Measurements from ENCODE around the gene IGHMBP2.

- no peak for TF ChIP-seq ZNF677 (tag by site-specific recombination; IDR thresholded peaks at IDR 0.05)
- TF ChIP-seq ZNF140 (tag by site-specific recombination; IDR thresholded peaks at IDR 0.05), result no peak
- TF ChIP-seq, protein P1, sequence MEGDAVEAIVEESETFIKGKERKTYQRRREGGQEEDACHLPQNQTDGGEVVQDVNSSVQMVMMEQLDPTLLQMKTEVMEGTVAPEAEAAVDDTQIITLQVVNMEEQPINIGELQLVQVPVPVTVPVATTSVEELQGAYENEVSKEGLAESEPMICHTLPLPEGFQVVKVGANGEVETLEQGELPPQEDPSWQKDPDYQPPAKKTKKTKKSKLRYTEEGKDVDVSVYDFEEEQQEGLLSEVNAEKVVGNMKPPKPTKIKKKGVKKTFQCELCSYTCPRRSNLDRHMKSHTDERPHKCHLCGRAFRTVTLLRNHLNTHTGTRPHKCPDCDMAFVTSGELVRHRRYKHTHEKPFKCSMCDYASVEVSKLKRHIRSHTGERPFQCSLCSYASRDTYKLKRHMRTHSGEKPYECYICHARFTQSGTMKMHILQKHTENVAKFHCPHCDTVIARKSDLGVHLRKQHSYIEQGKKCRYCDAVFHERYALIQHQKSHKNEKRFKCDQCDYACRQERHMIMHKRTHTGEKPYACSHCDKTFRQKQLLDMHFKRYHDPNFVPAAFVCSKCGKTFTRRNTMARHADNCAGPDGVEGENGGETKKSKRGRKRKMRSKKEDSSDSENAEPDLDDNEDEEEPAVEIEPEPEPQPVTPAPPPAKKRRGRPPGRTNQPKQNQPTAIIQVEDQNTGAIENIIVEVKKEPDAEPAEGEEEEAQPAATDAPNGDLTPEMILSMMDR (tag by site-specific recombination; IDR thresholded peaks at IDR 0.05), result no peak
- no peak for TF ChIP-seq ZBTB7A (tag by site-specific recombination; IDR thresholded peaks at IDR 0.05; ENCODE audit: low read depth)
- TF ChIP-seq ZNF202 (tag by site-specific recombination; IDR thresholded peaks at IDR 0.05; ENCODE audit: borderline replicate concordance), result no peak
- no peak for TF ChIP-seq ZNF366 (tag by site-specific recombination; conservative IDR thresholded peaks at IDR 0.05)
- TF ChIP-seq, protein P2, sequence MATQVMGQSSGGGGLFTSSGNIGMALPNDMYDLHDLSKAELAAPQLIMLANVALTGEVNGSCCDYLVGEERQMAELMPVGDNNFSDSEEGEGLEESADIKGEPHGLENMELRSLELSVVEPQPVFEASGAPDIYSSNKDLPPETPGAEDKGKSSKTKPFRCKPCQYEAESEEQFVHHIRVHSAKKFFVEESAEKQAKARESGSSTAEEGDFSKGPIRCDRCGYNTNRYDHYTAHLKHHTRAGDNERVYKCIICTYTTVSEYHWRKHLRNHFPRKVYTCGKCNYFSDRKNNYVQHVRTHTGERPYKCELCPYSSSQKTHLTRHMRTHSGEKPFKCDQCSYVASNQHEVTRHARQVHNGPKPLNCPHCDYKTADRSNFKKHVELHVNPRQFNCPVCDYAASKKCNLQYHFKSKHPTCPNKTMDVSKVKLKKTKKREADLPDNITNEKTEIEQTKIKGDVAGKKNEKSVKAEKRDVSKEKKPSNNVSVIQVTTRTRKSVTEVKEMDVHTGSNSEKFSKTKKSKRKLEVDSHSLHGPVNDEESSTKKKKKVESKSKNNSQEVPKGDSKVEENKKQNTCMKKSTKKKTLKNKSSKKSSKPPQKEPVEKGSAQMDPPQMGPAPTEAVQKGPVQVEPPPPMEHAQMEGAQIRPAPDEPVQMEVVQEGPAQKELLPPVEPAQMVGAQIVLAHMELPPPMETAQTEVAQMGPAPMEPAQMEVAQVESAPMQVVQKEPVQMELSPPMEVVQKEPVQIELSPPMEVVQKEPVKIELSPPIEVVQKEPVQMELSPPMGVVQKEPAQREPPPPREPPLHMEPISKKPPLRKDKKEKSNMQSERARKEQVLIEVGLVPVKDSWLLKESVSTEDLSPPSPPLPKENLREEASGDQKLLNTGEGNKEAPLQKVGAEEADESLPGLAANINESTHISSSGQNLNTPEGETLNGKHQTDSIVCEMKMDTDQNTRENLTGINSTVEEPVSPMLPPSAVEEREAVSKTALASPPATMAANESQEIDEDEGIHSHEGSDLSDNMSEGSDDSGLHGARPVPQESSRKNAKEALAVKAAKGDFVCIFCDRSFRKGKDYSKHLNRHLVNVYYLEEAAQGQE (tag by site-specific recombination; IDR thresholded peaks at IDR 0.05), result no peak
- no peak for TF ChIP-seq SETDB1 (IDR thresholded peaks at IDR 0.05; ENCODE audit: insufficient read length, low read length)
Measured at GRCh38 chr11:68941324-68942094, 37.8 kb downstream of the IGHMBP2 start.
